ENCODE measurements around the gene PLAC1.

Gene PLAC1

GRCh38 chrX:134670134-134670924 is 12.1 kb upstream of the PLAC1 start:
- no peak for DNase-seq

GRCh38 chrX:134669378-134670098 is 11.3 kb upstream of the PLAC1 start:
- ATAC-seq (no peak), DNase-seq (no peak)

More at GRCh38 chrX:134670134-134670924, 12.1 kb upstream of the PLAC1 start:
- no peak for ATAC-seq

- DNase-seq (no peak), ATAC-seq (no peak)
Measured at GRCh38 chrX:134664202-134664601, 5.9 kb upstream of the PLAC1 start.

- DNase-seq (no peak), ATAC-seq (no peak)
Measured at GRCh38 chrX:134661295-134661694, 3.0 kb upstream of the PLAC1 start.

- ATAC-seq (no peak), DNase-seq (no peak)
Measured at GRCh38 chrX:134660627-134661026, 2.4 kb upstream of the PLAC1 start.

- no peak for DNase-seq
- ATAC-seq, result no peak
Measured at GRCh38 chrX:134659761-134660160, 1.5 kb upstream of the PLAC1 start.

GRCh38 chrX:134658760-134659023 is 421 bp upstream of the PLAC1 start:
- ATAC-seq (no peak), DNase-seq (no peak)

- ATAC-seq (peak; percentile 95), DNase-seq (peak; percentile 15)
Measured at GRCh38 chrX:134654398-134655012, 3.8 kb downstream of the PLAC1 start.

- DNase-seq, result no peak
- ATAC-seq, result no peak
Measured at GRCh38 chrX:134653835-134654234, 4.4 kb downstream of the PLAC1 start.

GRCh38 chrX:134650701-134651100 is 7.6 kb downstream of the PLAC1 start:
- ATAC-seq, result no peak
- DNase-seq, result no peak

GRCh38 chrX:134649770-134650169 is 8.5 kb downstream of the PLAC1 start:
- no peak for ATAC-seq
- DNase-seq, result no peak

- no peak for ATAC-seq
Measured at GRCh38 chrX:134647477-134647877, 10.8 kb downstream of the PLAC1 start.

GRCh38 chrX:134646691-134647090 is 11.6 kb downstream of the PLAC1 start:
- DNase-seq (no peak), ATAC-seq (no peak)

More at GRCh38 chrX:134647477-134647877, 10.8 kb downstream of the PLAC1 start:
- DNase-seq, result no peak

GRCh38 chrX:134645936-134646543 is 12.2 kb downstream of the PLAC1 start:
- no peak for ATAC-seq
- DNase-seq, result no peak

- ATAC-seq, result no peak
- DNase-seq, result no peak
Measured at GRCh38 chrX:134642386-134642785, 15.9 kb downstream of the PLAC1 start.

- no peak for DNase-seq
Measured at GRCh38 chrX:134641346-134641745, 16.9 kb downstream of the PLAC1 start.

GRCh38 chrX:134640914-134641313 is 17.4 kb downstream of the PLAC1 start:
- ATAC-seq, result no peak
- DNase-seq, result no peak

More at GRCh38 chrX:134641346-134641745, 16.9 kb downstream of the PLAC1 start:
- ATAC-seq, result no peak

- no peak for DNase-seq
- ATAC-seq, result no peak
Measured at GRCh38 chrX:134636851-134637250, 21.4 kb downstream of the PLAC1 start.

GRCh38 chrX:134634691-134635090 is 23.6 kb downstream of the PLAC1 start:
- ATAC-seq (no peak), DNase-seq (no peak)

GRCh38 chrX:134633832-134634231 is 24.4 kb downstream of the PLAC1 start:
- ATAC-seq (no peak), DNase-seq (no peak)

GRCh38 chrX:134633394-134633793 is 24.9 kb downstream of the PLAC1 start:
- ATAC-seq (no peak), DNase-seq (no peak)

- DNase-seq (no peak), ATAC-seq (no peak)
Measured at GRCh38 chrX:134632355-134632754, 25.9 kb downstream of the PLAC1 start.

Measured in stimulated activated naive CD8-positive, alpha-beta T cell treated with anti-CD3 and anti-CD28 coated beads, Interleukin-15, Interleukin-2, amounts not matched to agents 100 U/mL and 50 U/mL, for 24 hours (primary cell).